Endodermal cell (in vitro differentiated cells): ENCODE measurements around the gene CTIF. TPM values are rescaled to one million over a fixed set of nuclear protein-coding genes. Genes with fewer than 3 reads are reported as not detected.

Experiments used
- DNase-seq: peaks from one replicate; pipeline ENCODE4 v3.0.0-alpha.2; 2017
- H3K27ac ChIP-seq: 2 replicates; pipeline ENCODE4 v1.5.1; 2013; ENCODE audit warnings: mild to moderate bottlenecking, low read depth, low read length, moderate library complexity
- H3K27me3 ChIP-seq: 2 replicates; pipeline ENCODE4 v1.6.1; 2013; ENCODE audit warnings: mild to moderate bottlenecking, low read length, moderate library complexity; ENCODE audit not compliant: insufficient read depth, control insufficient read depth, poor library complexity, severe bottlenecking
- H3K36me3 ChIP-seq: 2 replicates; pipeline ENCODE4 v1.7.0; 2013; ENCODE audit warnings: mild to moderate bottlenecking, low read length, moderate library complexity; ENCODE audit not compliant: control insufficient read depth, insufficient read depth
- H3K4me1 ChIP-seq: one replicate; pipeline ENCODE4 v1.7.0; 2013; ENCODE audit warnings: low read length; ENCODE audit not compliant: control insufficient read depth, insufficient read depth
- H3K4me3 ChIP-seq: 2 replicates; pipeline ENCODE4 v1.5.1; 2013; ENCODE audit warnings: mild to moderate bottlenecking, low read length, moderate library complexity
- H3K9ac ChIP-seq: 2 replicates; pipeline ENCODE4 v1.6.1; 2013; ENCODE audit warnings: mild to moderate bottlenecking, low read length, moderate library complexity; ENCODE audit not compliant: poor library complexity, severe bottlenecking; ENCODE audit errors: extremely low read depth
- H3K9me3 ChIP-seq: 2 replicates; pipeline ENCODE4 v1.6.1; 2013; ENCODE audit warnings: mild to moderate bottlenecking, low read length, moderate library complexity; ENCODE audit not compliant: control insufficient read depth
- H3K27ac Mint-ChIP-seq: 2 replicates; pipeline ENCODE4 v1.8.0; 2020; ENCODE audit warnings: mixed read lengths
- H3K27me3 Mint-ChIP-seq: 2 replicates; pipeline ENCODE4 v1.8.0; 2021; ENCODE audit warnings: mild to moderate bottlenecking, mixed read lengths; ENCODE audit not compliant: insufficient read depth
- H3K36me3 Mint-ChIP-seq: 2 replicates; pipeline ENCODE4 v1.8.0; 2020; ENCODE audit warnings: low read depth, mixed read lengths
- H3K4me1 Mint-ChIP-seq: 2 replicates; pipeline ENCODE4 v1.8.0; 2020; ENCODE audit warnings: mixed read lengths
- H3K4me3 Mint-ChIP-seq: 2 replicates; pipeline ENCODE4 v1.8.0; 2020; ENCODE audit warnings: mild to moderate bottlenecking, moderate library complexity, mixed read lengths
- H3K9me3 Mint-ChIP-seq: 2 replicates; pipeline ENCODE4 v1.8.0; 2020; ENCODE audit warnings: mild to moderate bottlenecking, mixed read lengths
- CTCF ChIP-seq: fragments of 200-600 bp; sonication (generic); conservative IDR thresholded peaks from 2 replicates; pipeline ENCODE4 v1.5.0; 2021; ENCODE audit warnings: antibody characterized with exemption, mild to moderate bottlenecking
- WGBS, 2 experiments: methylation state at CpG; one replicate each; pipeline versions ENCODE4 v1.1.5 to v1.1.7; 2013; ENCODE audit warnings: missing lambda C conversion rate in 2 of 2, mixed read lengths in 1 of 2; ENCODE audit not compliant: insufficient coverage in 1 of 2, insufficient read length in 1 of 2; 5-methylcytosine and 5-hydroxymethylcytosine counted together
- total RNA-seq, 2 donors: library from RNA; stranded (reverse); fragmentation: NEBNext Ultra II Directional in 1 of 2; extraction: Animal tissue kit (Norgen Biotek cat#: 25700) in 1 of 2; gene quantifications; 2 replicates in 1 of 2; 3 replicates in 1 of 2; pipeline ENCODE4 v1.2.1, GENCODE V29; 2021

The CTIF gene
- total RNA-seq, 2 donors from 2014 or later, result 33.8 to 41.6 TPM

GRCh38 chr18:48805826-48806535, 267.1 kb downstream of the CTIF start:
- Histone ChIP-seq H3K36me3 (peaks cover 9% of the 10 kb centered on the region), H3K4me3 (no peak overlapping the region), H3K9ac (no peak overlapping the region), H3K27me3 (no peaks in the 10 kb centered on the region), H3K4me1 (peaks cover 21% of the 10 kb centered on the region), H3K9me3 (no peaks in the 10 kb centered on the region), H3K27ac (no peak overlapping the region)
- H3K27me3 Mint-ChIP-seq, result no peaks in the 10 kb centered on the region
- WGBS, 2 experiments, result 93 to 94% methylated on average over 10 of the region's 10 CpGs
- H3K9me3 Mint-ChIP-seq, result no peaks in the 10 kb centered on the region
- H3K4me3 Mint-ChIP-seq, result no peak overlapping the region
- no peak for TF ChIP-seq CTCF
- peaks cover 10% of the 10 kb centered on the region for H3K36me3 Mint-ChIP-seq
- peak overlapping the region; percentile 4 for H3K27ac Mint-ChIP-seq
- DNase-seq, result peak; percentile 35
- peaks cover 20% of the 10 kb centered on the region for H3K4me1 Mint-ChIP-seq

GRCh38 chr18:48806551-48807261, 267.9 kb downstream of the CTIF start:
- no peak overlapping the region for H3K4me3 Mint-ChIP-seq
- peaks cover 16% of the 10 kb centered on the region for H3K4me1 Mint-ChIP-seq

GRCh38 chr18:48808476-48808875, 269.6 kb downstream of the CTIF start:
- Histone ChIP-seq H3K27me3 (no peaks in the 10 kb centered on the region), H3K27ac (no peak overlapping the region), H3K4me1 (peaks cover 3% of the 10 kb centered on the region), H3K9me3 (no peaks in the 10 kb centered on the region), H3K4me3 (no peak overlapping the region), H3K9ac (no peak overlapping the region), H3K36me3 (peaks cover 6% of the 10 kb centered on the region)
- no peaks in the 10 kb centered on the region for H3K27me3 Mint-ChIP-seq
- peaks cover 7% of the 10 kb centered on the region for H3K4me1 Mint-ChIP-seq
- H3K4me3 Mint-ChIP-seq, result no peak overlapping the region
- H3K9me3 Mint-ChIP-seq, result no peaks in the 10 kb centered on the region
- peaks cover 8% of the 10 kb centered on the region for H3K36me3 Mint-ChIP-seq
- TF ChIP-seq CTCF, result no peak
- 82 to 100% methylated on average over 1 of the region's 1 CpG for WGBS, 2 experiments
- no peak overlapping the region for H3K27ac Mint-ChIP-seq
- no peak for DNase-seq

More at GRCh38 chr18:48806551-48807261, 267.9 kb downstream of the CTIF start:
- Histone ChIP-seq H3K4me3 (no peak overlapping the region), H3K9me3 (no peaks in the 10 kb centered on the region), H3K27me3 (no peaks in the 10 kb centered on the region), H3K36me3 (peaks cover 9% of the 10 kb centered on the region), H3K9ac (no peak overlapping the region), H3K27ac (no peak overlapping the region), H3K4me1 (peaks cover 17% of the 10 kb centered on the region)
- DNase-seq, result peak; percentile 48
- TF ChIP-seq CTCF, result no peak
- 87 to 93% methylated on average over 7 to 10 of the region's 11 CpGs for WGBS, 2 experiments
- Mint-ChIP-seq H3K36me3 (peaks cover 10% of the 10 kb centered on the region), H3K9me3 (no peaks in the 10 kb centered on the region), H3K27me3 (no peaks in the 10 kb centered on the region), H3K27ac (no peak overlapping the region)
